HG03342 (cell line): ENCODE data around the gene PPIG.
"Not testable (repeated sequence)": the region's sequence is repeated elsewhere in the genome, so short reads cannot be mapped to it uniquely, and the experiment has no call there.

Source experiments
- ATAC-seq: cut with Tn5 transposase; IDR thresholded peaks from one replicate; pipeline ENCODE4 v1.9.1; 2021; ENCODE audit warnings: mild to moderate bottlenecking, moderate library complexity; ENCODE audit not compliant: unreplicated experiment

Gene PPIG

DNA sequence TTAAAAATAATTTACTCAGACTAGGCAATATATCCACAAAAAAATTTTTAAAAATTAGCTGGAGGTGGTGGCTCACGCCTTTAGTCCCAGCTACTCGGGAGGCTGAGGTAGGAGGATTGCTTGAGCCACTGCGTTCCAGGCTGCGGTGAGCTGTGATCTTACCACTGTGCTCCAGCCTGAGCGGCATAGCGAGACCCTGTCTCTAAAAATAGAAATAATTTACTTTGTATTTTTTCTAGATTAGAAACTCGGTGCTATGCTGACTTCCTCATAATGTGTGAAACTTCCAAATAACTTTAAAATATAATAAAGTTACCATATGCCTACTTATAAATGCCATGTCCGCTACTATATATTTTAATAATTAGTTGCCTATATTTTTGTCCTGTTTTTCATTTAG lies 6.7 kb downstream of the PPIG start:
- no peak for ATAC-seq

DNA sequence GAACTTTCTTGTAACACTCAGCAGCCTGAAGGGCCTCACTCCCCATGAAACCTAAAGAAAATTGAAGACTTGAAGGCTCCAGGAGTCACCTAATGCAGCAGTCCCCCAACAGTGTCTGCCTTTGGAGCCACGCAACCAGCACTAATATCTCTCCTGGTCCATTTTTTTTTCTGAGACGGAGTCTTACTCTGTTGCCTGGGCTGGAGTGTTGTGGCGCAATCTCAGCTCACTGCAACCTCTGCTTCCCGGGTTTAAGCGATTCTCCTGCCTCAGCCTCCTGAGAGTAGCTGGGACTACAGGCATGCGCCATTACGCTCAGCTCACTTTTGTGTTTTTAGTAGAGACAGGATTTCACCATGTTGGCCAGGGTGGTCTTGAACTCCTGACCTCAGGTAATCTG lies 12.4 kb downstream of the PPIG start:
- ATAC-seq: not testable (repeated sequence)

DNA sequence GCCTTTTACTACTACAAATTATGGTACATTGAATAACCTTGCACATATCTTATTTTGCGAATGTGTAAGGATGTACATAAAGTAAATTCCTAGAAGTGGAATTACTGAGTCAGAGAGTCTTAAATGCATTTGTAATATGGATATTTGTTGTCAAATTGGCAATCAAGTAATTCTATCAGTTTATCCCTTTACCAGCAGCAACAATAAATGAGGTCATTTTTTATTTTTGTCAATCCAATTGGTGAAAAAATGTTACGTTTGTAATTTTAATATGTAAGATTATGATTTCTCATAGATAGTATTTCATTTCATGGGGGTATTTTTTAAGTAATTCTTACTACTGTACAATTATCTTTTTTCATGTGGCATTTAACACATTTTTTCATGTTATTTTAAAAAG lies 14.8 kb downstream of the PPIG start:
- ATAC-seq: no peak

DNA sequence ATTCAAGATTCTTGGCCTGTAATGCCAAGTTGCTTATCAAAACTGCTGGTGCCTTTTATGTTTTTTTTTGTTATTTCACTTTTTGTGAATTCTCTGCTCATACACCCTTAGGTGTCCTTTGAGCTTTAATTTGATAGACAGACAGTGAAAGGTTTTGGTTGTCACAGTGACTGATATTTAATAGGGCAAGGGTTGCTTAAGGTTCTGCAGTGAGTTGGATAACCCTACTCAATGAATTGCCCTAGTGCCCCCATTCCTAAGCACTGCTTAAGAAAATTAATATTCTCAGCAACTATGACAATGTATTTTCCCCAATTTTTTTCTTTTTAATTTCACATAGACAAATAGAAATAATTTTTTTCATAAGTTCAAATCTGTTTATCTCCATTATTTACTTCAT lies 15.4 kb downstream of the PPIG start:
- no peak for ATAC-seq

- no peak for ATAC-seq
These were observed 25.1 kb downstream of the PPIG start for GRCh38 chr2:169609264-169609663.

DNA sequence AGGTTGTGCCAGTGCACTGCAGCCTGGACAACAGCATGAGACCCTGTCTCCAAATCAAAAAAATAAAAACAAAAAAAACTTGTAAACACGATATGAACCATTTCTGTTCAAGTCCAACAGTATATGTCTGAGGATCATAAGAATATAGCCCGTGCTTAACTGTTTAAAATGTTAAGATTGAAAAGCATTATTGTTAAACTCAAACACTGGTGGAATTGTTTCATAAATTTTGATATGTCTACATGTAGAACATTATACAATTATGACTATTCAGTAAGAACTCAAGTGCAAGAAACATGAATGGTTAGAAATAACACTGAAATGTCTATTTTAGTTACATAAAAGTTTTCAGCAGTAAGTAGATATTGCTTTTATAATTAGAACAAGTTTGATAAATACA lies 29.7 kb downstream of the PPIG start:
- no peak for ATAC-seq

DNA sequence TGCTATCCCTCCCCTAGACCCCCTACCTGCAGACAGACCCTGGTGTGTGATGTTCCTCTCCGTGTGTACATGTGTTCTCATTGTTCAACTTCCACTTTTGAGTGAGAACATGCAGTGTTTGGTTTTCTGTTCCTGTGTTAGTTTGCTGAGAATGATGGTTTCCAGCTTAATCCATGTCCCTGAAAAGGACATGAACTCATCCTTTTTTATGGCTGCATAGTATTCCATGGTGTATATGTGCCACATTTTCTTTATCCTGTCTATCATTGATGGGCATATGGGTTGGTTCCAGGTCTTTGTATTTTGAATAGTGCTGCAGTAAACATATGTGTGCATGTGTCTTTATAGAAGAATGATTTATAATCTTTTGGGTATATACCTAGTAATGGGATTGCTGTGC lies 31.8 kb downstream of the PPIG start:
- not testable (repeated sequence) for ATAC-seq

DNA sequence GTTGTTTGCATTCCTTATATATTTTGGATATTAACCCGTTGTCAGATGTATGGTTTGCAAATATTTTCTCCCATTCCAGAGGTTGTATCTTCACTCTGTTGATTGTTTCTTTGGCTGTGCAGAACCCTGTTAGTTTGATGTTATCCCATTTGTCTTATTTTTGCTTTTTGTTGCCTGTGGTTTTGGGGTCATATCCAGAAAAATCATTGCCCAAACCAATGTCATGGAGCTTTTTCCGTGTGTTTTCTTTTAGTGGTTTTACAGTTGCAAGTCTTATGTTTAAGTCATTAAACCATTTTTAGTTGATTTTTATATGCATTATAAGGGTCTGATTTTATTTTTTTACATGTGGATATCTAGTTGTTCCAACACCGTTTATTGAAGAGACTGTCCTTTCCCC lies 35.8 kb downstream of the PPIG start:
- no peak for ATAC-seq

GRCh38 chr2:169620509-169620908 lies 36.4 kb downstream of the PPIG start:
- ATAC-seq: no peak

- ATAC-seq: no peak
These were observed 39.1 kb downstream of the PPIG start for GRCh38 chr2:169623235-169623634.

GRCh38 chr2:169625781-169626180 lies 41.6 kb downstream of the PPIG start:
- ATAC-seq: no peak

GRCh38 chr2:169636440-169637097 lies 52.4 kb downstream of the PPIG start:
- no peak for ATAC-seq

DNA sequence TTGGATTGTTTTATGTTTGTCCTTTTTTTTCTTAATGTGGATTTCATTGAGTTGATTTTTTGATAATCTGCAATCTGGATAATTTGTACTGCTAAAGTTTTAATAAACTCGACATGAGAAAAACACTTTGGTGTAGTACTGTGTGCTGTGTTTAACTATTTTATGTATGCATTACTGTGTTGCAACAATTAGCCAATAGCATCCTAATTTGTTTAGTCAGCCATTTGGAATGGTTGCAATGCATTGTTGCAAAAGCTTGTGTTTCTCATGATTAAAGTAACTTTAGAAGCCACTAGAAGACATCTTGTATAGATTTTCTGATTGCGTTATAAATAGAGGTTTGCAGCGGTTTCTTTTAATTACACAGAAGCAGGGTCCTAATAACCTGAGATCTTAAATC lies 53.5 kb downstream of the PPIG start:
- ATAC-seq: no peak

- no peak for ATAC-seq
These were observed 56.0 kb downstream of the PPIG start for GRCh38 chr2:169640104-169640503.

DNA sequence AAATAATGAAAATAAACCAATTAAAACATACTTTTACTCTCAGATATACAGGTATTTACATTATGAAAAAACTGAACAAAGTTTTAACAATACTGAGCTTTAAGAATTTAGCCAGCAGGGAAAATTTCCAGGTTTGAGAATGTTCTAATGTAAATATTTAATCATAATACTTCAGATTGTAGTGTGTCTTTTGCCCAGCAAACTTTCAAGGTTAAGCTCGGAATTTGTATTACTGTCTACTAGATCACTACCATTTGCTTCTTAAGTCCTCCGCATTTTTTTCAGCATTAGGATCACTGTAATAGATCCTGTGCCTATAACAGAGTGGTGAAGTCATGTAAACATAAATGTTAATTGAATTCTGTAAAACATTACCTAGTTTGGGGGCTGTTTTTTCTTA lies 57.3 kb downstream of the PPIG start:
- ATAC-seq: no peak

GRCh38 chr2:169644173-169644572 lies 60.0 kb downstream of the PPIG start:
- no peak for ATAC-seq

GRCh38 chr2:169647496-169647895 lies 63.3 kb downstream of the PPIG start:
- no peak for ATAC-seq

DNA sequence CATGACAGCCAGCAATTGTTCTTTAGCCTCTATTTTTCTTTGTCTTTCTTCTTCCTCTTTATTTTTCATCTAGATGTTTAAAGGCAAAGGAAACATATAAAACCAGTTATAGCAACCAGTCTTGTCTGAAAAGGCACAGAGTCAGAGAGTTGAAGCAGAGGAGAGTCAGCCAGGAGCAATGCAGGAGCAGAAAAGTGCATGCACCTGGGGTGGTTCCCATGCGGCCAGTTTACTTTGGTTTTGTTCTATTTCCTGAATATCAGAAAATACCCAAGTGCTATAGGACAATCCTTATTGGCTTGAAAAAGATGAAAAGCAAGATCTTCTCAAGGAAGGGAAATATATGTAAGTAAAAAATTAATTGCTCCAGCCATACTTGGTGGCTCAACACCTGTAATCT lies 65.1 kb downstream of the PPIG start:
- no peak for ATAC-seq

GRCh38 chr2:169653636-169654035 lies 69.5 kb downstream of the PPIG start:
- ATAC-seq: no peak

- no peak for ATAC-seq
These were observed 72.0 kb downstream of the PPIG start for GRCh38 chr2:169656164-169656563.

GRCh38 chr2:169658877-169659276 lies 74.7 kb downstream of the PPIG start:
- ATAC-seq: no peak

- ATAC-seq: no peak
These were observed 75.2 kb downstream of the PPIG start for GRCh38 chr2:169659320-169659719.

DNA sequence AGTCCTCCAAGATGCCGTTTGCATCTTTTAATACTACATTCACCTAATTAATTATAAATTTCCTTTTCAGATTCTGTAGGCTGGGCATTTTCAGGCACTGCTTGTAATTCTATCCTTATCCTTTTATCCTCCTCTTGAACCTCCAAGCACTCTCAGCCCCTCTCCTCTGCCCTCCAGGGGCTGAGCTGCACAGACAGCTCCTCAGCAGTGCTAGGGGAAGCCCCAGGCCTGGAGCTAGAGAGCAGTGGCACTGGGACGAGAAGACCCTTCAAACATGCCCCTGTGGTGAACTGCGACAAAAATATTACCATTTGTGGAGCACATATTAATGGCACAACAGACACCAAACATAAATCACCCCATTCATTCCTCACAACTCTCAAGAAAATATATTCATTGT lies 77.1 kb downstream of the PPIG start:
- ATAC-seq: no peak
